ENCODE measurements around the gene PLP1.

PLP1 gene

GRCh38 chrX:103830848-103831247, 54.2 kb downstream of the PLP1 start:
- no peak for DNase-seq (ENCODE audit: low spot score)

- DNase-seq (ENCODE audit: low spot score): no peak
These were observed 54.7 kb downstream of the PLP1 start for GRCh38 chrX:103831342-103831802.

GRCh38 chrX:103831803-103832544, 55.3 kb downstream of the PLP1 start, which contains the start of gene RAB9B:
Gene RAB9B (minus strand): TSS chrX:103832257. CDS start chrX:103825784, 6,473 bp downstream.
- DNase-seq (ENCODE audit: low spot score): peak; percentile 84

- no peak for DNase-seq (ENCODE audit: low spot score)
These were observed 62.8 kb downstream of the PLP1 start for GRCh38 chrX:103839404-103839803.
